RWPE2 (cell line): ENCODE measurements around the gene INSC.

Experiments used
- ATAC-seq: fragments of 200-7000 bp; cut with Tn5 transposase; 3 replicates; pipeline ENCODE4 v1.9.1; 2021; ENCODE audit warnings: low read depth
- DNase-seq: peaks from one replicate; pipeline ENCODE4 v3.0.0-alpha.2; 2020; ENCODE audit warnings: low spot score
- H3K27ac ChIP-seq: fragments of 450-650 bp; 2 replicates; pipeline ENCODE4 v1.5.1; 2017; ENCODE audit warnings: mild to moderate bottlenecking; ENCODE audit not compliant: poor library complexity, severe bottlenecking
- H3K27me3 ChIP-seq: fragments of 250-450 bp; sonication (Bioruptor Pico); 2 replicates; pipeline ENCODE4 v1.5.1; 2021; ENCODE audit warnings: mild to moderate bottlenecking, moderate library complexity; ENCODE audit not compliant: insufficient read depth, poor library complexity, severe bottlenecking
- H3K36me3 ChIP-seq: fragments of 250-450 bp; sonication (Bioruptor Pico); 2 replicates; pipeline ENCODE4 v1.5.1; 2020; ENCODE audit warnings: low read depth, mild to moderate bottlenecking, moderate library complexity
- H3K4me1 ChIP-seq: fragments of 250-450 bp; sonication (Bioruptor Pico); 2 replicates; pipeline ENCODE4 v1.5.1; 2021; ENCODE audit warnings: mild to moderate bottlenecking, moderate library complexity; ENCODE audit not compliant: insufficient read depth, poor library complexity, severe bottlenecking
- H3K4me3 ChIP-seq: fragments of 250-450 bp; sonication (Bioruptor Pico); 2 replicates; pipeline ENCODE4 v1.5.1; 2021; ENCODE audit warnings: mild to moderate bottlenecking, moderate library complexity; ENCODE audit not compliant: severe bottlenecking
- H3K9me3 ChIP-seq: fragments of 250-450 bp; sonication (Bioruptor Pico); 2 replicates; pipeline ENCODE4 v1.5.1; 2021; ENCODE audit warnings: mild to moderate bottlenecking, moderate library complexity; ENCODE audit not compliant: severe bottlenecking
- TF ChIP-seq, protein P1 (sequence below): fragments of 450-650 bp; IDR thresholded peaks from one replicate; pipeline ENCODE4 v1.5.1; 2017; ENCODE audit warnings: mild to moderate bottlenecking, moderate library complexity; ENCODE audit not compliant: poor library complexity, severe bottlenecking

Gene INSC

DNA sequence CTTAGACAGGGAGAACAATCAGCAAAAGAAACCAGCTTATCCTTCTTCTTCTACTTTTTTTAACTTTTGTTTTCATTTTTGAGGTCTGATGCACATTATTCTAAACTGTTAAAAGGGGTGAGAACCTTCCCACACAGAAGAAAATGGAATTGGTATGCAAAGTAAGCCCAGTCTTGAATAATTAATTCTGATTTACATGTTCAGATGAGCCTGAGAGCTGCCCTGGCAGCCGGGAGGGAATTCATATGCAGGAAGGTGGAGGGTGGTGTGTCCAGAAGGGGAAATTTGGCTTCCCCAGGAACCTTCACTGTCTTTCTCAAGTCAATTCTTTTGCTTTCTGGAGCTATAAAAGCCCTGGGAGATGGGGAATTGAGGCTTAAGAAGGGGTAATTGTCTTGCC, 181.0 kb downstream of the INSC start:
- Histone ChIP-seq H3K4me1 (no peaks in the 10 kb centered on the region), H3K4me3 (no peak overlapping the region), H3K27ac (no peak overlapping the region), H3K9me3 (no peaks in the 10 kb centered on the region), H3K27me3 (no peaks in the 10 kb centered on the region), H3K36me3 (no peaks in the 10 kb centered on the region)
- TF ChIP-seq, protein P1, sequence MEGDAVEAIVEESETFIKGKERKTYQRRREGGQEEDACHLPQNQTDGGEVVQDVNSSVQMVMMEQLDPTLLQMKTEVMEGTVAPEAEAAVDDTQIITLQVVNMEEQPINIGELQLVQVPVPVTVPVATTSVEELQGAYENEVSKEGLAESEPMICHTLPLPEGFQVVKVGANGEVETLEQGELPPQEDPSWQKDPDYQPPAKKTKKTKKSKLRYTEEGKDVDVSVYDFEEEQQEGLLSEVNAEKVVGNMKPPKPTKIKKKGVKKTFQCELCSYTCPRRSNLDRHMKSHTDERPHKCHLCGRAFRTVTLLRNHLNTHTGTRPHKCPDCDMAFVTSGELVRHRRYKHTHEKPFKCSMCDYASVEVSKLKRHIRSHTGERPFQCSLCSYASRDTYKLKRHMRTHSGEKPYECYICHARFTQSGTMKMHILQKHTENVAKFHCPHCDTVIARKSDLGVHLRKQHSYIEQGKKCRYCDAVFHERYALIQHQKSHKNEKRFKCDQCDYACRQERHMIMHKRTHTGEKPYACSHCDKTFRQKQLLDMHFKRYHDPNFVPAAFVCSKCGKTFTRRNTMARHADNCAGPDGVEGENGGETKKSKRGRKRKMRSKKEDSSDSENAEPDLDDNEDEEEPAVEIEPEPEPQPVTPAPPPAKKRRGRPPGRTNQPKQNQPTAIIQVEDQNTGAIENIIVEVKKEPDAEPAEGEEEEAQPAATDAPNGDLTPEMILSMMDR, result no peak
- no peak for ATAC-seq
- DNase-seq, result no peak
